ENCODE measurements around the gene MESP2. TPM values are rescaled to one million over a fixed set of nuclear protein-coding genes. Genes with fewer than 3 reads are reported as not detected.

Gene MESP2
- total RNA-seq, 1 experiment from 2014 or later: 0.70 TPM

DNA sequence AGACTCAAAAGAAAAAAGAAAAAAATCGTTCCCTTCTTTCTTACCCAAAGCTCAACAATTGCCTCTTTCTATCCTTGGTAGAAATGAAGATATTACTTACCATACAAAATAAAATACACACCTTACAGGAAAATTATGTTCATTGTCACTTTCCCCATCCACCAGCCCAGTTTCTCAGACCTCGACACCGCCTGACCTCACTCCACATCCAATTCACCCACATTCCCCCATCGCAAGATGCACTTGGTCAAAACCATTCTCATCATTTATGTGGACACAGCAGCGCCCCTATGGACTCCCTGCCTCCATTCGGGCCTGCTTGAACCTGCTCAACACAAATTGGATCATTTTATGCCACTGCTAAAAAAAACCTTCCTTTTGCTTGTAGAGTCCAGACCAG lies 31.6 kb downstream of the MESP2 start:
- no peaks in the 10 kb centered on the region for H3K9me3 Mint-ChIP-seq (ENCODE audit: unreplicated experiment)
- ChIA-PET POLR2A (no interaction called here), CTCF (no interaction called here)
- intact Hi-C loops (cut with micrococcal nuclease; ENCODE audit: unreplicated experiment): no loop called here
- no peak for TF ChIP-seq CTCF (IDR thresholded peaks at IDR 0.05; ENCODE audit: insufficient read depth in 1 of 2, low read depth in 1 of 2, low read length in 1 of 2, severe bottlenecking in 1 of 2, unreplicated experiment in 1 of 2)
- no peaks in the 10 kb centered on the region for H3K27me3 Mint-ChIP-seq (ENCODE audit: insufficient read depth, unreplicated experiment)
- no peak overlapping the region for H3K4me3 Mint-ChIP-seq (ENCODE audit: unreplicated experiment)
- no peak for DNase-seq
- BruUV-seq (replicated peaks): no TSS peak
- Histone ChIP-seq H3K4me3 (ENCODE audit: low read depth, low read length) (no peak overlapping the region), H3K36me3 (ENCODE audit: control insufficient read depth, insufficient read depth, low read length) (no peaks in the 10 kb centered on the region), H3K4me1 (peaks cover 23% of the 10 kb centered on the region), H3K27me3 (replicated peaks; ENCODE audit: control insufficient read depth, insufficient read depth, low read length) (no peaks in the 10 kb centered on the region), H3K9me3 (no peaks in the 10 kb centered on the region)
- H3K36me3 Mint-ChIP-seq (ENCODE audit: insufficient read depth, unreplicated experiment): no peaks in the 10 kb centered on the region
- H3K27ac Mint-ChIP-seq (ENCODE audit: unreplicated experiment): no peak overlapping the region
- H3K4me1 Mint-ChIP-seq (ENCODE audit: low read depth, unreplicated experiment): peaks cover 4% of the 10 kb centered on the region

GRCh38 chr15:89808160-89808870 lies 32.2 kb downstream of the MESP2 start:
- Histone ChIP-seq H3K36me3 (ENCODE audit: control insufficient read depth, insufficient read depth, low read length) (no peaks in the 10 kb centered on the region), H3K27me3 (replicated peaks; ENCODE audit: control insufficient read depth, insufficient read depth, low read length) (no peaks in the 10 kb centered on the region), H3K4me3 (ENCODE audit: low read depth, low read length) (no peak overlapping the region), H3K4me1 (peaks cover 23% of the 10 kb centered on the region), H3K9me3 (no peaks in the 10 kb centered on the region)
- no TSS peak for BruUV-seq (replicated peaks)
- no peak for DNase-seq
- no peak for TF ChIP-seq CTCF (IDR thresholded peaks at IDR 0.05; ENCODE audit: insufficient read depth in 1 of 2, low read depth in 1 of 2, low read length in 1 of 2, severe bottlenecking in 1 of 2, unreplicated experiment in 1 of 2)
- H3K27ac Mint-ChIP-seq (ENCODE audit: unreplicated experiment): no peak overlapping the region
- H3K27me3 Mint-ChIP-seq (ENCODE audit: insufficient read depth, unreplicated experiment): no peaks in the 10 kb centered on the region
- no peaks in the 10 kb centered on the region for H3K36me3 Mint-ChIP-seq (ENCODE audit: insufficient read depth, unreplicated experiment)
- no peaks in the 10 kb centered on the region for H3K9me3 Mint-ChIP-seq (ENCODE audit: unreplicated experiment)
- H3K4me1 Mint-ChIP-seq (ENCODE audit: low read depth, unreplicated experiment): peaks cover 4% of the 10 kb centered on the region
- POLR2A ChIA-PET: no interaction called here
- no peak overlapping the region for H3K4me3 Mint-ChIP-seq (ENCODE audit: unreplicated experiment)
- intact Hi-C loops (cut with micrococcal nuclease; ENCODE audit: unreplicated experiment): no loop called here
- CTCF ChIA-PET: no interaction called here

- Mint-ChIP-seq H3K36me3 (ENCODE audit: insufficient read depth, unreplicated experiment) (no peaks in the 10 kb centered on the region), H3K27ac (ENCODE audit: unreplicated experiment) (no peak overlapping the region), H3K27me3 (ENCODE audit: insufficient read depth, unreplicated experiment) (no peaks in the 10 kb centered on the region), H3K4me3 (ENCODE audit: unreplicated experiment) (no peak overlapping the region), H3K9me3 (ENCODE audit: unreplicated experiment) (no peaks in the 10 kb centered on the region), H3K4me1 (ENCODE audit: low read depth, unreplicated experiment) (peaks cover 4% of the 10 kb centered on the region)
- no peaks in the 10 kb centered on the region for H3K36me3 ChIP-seq (ENCODE audit: control insufficient read depth, insufficient read depth, low read length)
- CTCF ChIA-PET: no interaction called here
- H3K4me1 ChIP-seq: peaks cover 23% of the 10 kb centered on the region
- intact Hi-C loops (cut with micrococcal nuclease; ENCODE audit: unreplicated experiment): no loop called here
- no TSS peak for BruUV-seq (replicated peaks)
- POLR2A ChIA-PET: no interaction called here
- H3K4me3 ChIP-seq (ENCODE audit: low read depth, low read length): no peak overlapping the region
- H3K9me3 ChIP-seq: no peaks in the 10 kb centered on the region
- no peaks in the 10 kb centered on the region for H3K27me3 ChIP-seq (replicated peaks; ENCODE audit: control insufficient read depth, insufficient read depth, low read length)
- TF ChIP-seq CTCF (IDR thresholded peaks at IDR 0.05; ENCODE audit: insufficient read depth in 1 of 2, low read depth in 1 of 2, low read length in 1 of 2, severe bottlenecking in 1 of 2, unreplicated experiment in 1 of 2): no peak
- DNase-seq: no peak
These were observed 33.1 kb downstream of the MESP2 start for GRCh38 chr15:89809093-89809786.

Data from Caco-2 (cell line).